Panc1 (cell line): ENCODE measurements around the gene CACNA1C. TPM values are rescaled to one million over a fixed set of nuclear protein-coding genes. Genes with fewer than 3 reads are reported as not detected.

Experiments
- ATAC-seq: fragments of 200-7000 bp; cut with Tn5 transposase; 2 replicates; pipeline ENCODE4 v1.9.1; 2020; ENCODE audit warnings: mild to moderate bottlenecking, moderate library complexity
- BruUV-seq: library from RNA; stranded (reverse); fragments of 400-500 nt; replicated peaks from 2 replicates; lab custom pipeline; 2021; lab: Mats Ljungman, UMichigan
- CTCF ChIA-PET: fragments of 300-600 bp; sonication (Branson Sonifier 250); formaldehyde crosslinking; loops from one replicate; lab custom pipeline; 2022; ENCODE audit warnings: antibody characterized with exemption; lab: Charles Lee
- POLR2A ChIA-PET: fragments of 300-600 bp; sonication (Branson Sonifier 250); formaldehyde crosslinking; loops from one replicate; lab custom pipeline; 2022; ENCODE audit warnings: antibody characterized with exemption; lab: Charles Lee
- DNase-seq: peaks from one replicate; pipeline ENCODE4 v3.0.0-alpha.2; 2010; ENCODE audit warnings: low read depth, low spot score
- H3K27ac ChIP-seq: 2 replicates; pipeline ENCODE4 v1.5.1; 2011; ENCODE audit warnings: mild to moderate bottlenecking, low read length, inconsistent platforms
- H3K27me3 ChIP-seq: fragments of 200-500 bp; sonication (Bioruptor generic); 2 replicates; pipeline ENCODE4 v1.6.0; 2014; ENCODE audit warnings: low read length, inconsistent platforms; ENCODE audit not compliant: control insufficient read depth, insufficient read depth
- H3K36me3 ChIP-seq: fragments of 200-500 bp; sonication (Bioruptor generic); 2 replicates; pipeline ENCODE4 v1.5.1; 2014; ENCODE audit warnings: inconsistent platforms, mild to moderate bottlenecking, low read length, moderate library complexity; ENCODE audit not compliant: control insufficient read depth, insufficient read depth
- H3K4me1 ChIP-seq: 2 replicates; pipeline ENCODE4 v1.5.1; 2011; ENCODE audit warnings: inconsistent platforms, mild to moderate bottlenecking, low read length, moderate library complexity; ENCODE audit not compliant: control insufficient read depth, insufficient read depth
- H3K4me3 ChIP-seq, 2 experiments: 2 replicates each; pipeline ENCODE4 v1.5.1; 2011 to 2012; ENCODE audit warnings: low read depth in 2 of 2, low read length in 2 of 2, mild to moderate bottlenecking in 2 of 2, inconsistent platforms in 1 of 2, moderate library complexity in 1 of 2
- H3K9me3 ChIP-seq: fragments of 200-500 bp; sonication (Bioruptor generic); 2 replicates; pipeline ENCODE4 v1.5.1; 2014; ENCODE audit warnings: low read depth, mild to moderate bottlenecking, inconsistent platforms, low read length, moderate library complexity; ENCODE audit not compliant: control insufficient read depth, insufficient read depth
- CTCF ChIP-seq: fragments of 450-650 bp; IDR thresholded peaks from 2 replicates; pipeline ENCODE4 v1.5.1; 2017; ENCODE audit warnings: mild to moderate bottlenecking
- POLR2AphosphoS5 ChIP-seq: IDR thresholded peaks from 2 replicates; pipeline ENCODE4 v1.6.1; 2012; ENCODE audit warnings: mild to moderate bottlenecking, low read depth, low read length, moderate library complexity
- REST ChIP-seq, 2 experiments: IDR thresholded peaks; 2 replicates each; pipeline ENCODE4 v1.6.1; 2011 to 2012; ENCODE audit warnings: low read depth in 2 of 2, control low read depth in 1 of 2, low read length in 1 of 2, mild to moderate bottlenecking in 1 of 2, moderate library complexity in 1 of 2; ENCODE audit not compliant: insufficient read depth in 1 of 2
- SIN3A ChIP-seq: IDR thresholded peaks from 2 replicates; pipeline ENCODE4 v1.6.1; 2012; ENCODE audit warnings: low read depth, mild to moderate bottlenecking, low read length, moderate library complexity, borderline replicate concordance; ENCODE audit not compliant: insufficient read depth
- TCF7L2 ChIP-seq: IDR thresholded peaks from 2 replicates; pipeline ENCODE4 v1.6.1; 2011; ENCODE audit warnings: mild to moderate bottlenecking, low read depth, low read length, inconsistent platforms
- in situ Hi-C: cut with HindIII; loops from 2 replicates; pipeline ENCODE4 v1.10.0; 2016; ENCODE audit warnings: low sequenced_read_pairs, low pct_unique_long_range_greater_than_20kb
- intact Hi-C: fragments of 100-400 bp; cut with micrococcal nuclease; formaldehyde crosslinking; loops from one replicate; pipeline ENCODE4 v1.10.0; 2022; ENCODE audit not compliant: unreplicated experiment
- total RNA-seq: library from RNA; stranded (reverse); gene quantifications from one replicate; pipeline ENCODE4 v1.2.1, GENCODE V29; 2021; ENCODE audit not compliant: unreplicated experiment

The CACNA1C gene
- total RNA-seq, 1 experiment from 2014 or later, result 0.03 TPM

- H3K36me3 ChIP-seq, result no peaks in the 10 kb centered on the region
- ATAC-seq (no peak), DNase-seq (no peak)
- no peak overlapping the region for H3K4me3 ChIP-seq
- H3K27me3 ChIP-seq, result no peaks in the 10 kb centered on the region; the same call in 1 of the 2 replicates
- CTCF ChIA-PET, result no interaction called here
- in situ Hi-C loops (no loop called here), intact Hi-C loops (no loop called here)
- no peak for TF ChIP-seq CTCF
- H3K4me1 ChIP-seq, result no peaks in the 10 kb centered on the region
- POLR2A ChIA-PET, result no interaction called here
- no peak overlapping the region for H3K27ac ChIP-seq
- BruUV-seq, result no TSS peak
- H3K9me3 ChIP-seq, result no peaks in the 10 kb centered on the region
These were observed 354.1 kb downstream of the CACNA1C start for GRCh38 chr12:2406903-2407302.

- ATAC-seq, result no peak
- H3K27me3 ChIP-seq, result no peaks in the 10 kb centered on the region; the same call in 1 of the 2 replicates
- no peaks in the 10 kb centered on the region for H3K4me1 ChIP-seq
- no TSS peak for BruUV-seq
- CTCF ChIA-PET, result no interaction called here
- TF ChIP-seq POLR2AphosphoS5 (no peak), TCF7L2 (no peak), REST (IDR thresholded peaks at IDR 0.05; ENCODE audit: insufficient read depth in 1 of 2, low read depth in 2 of 2, low read length in 1 of 2) (no peak), SIN3A (no peak)
- DNase-seq, result no peak
- intact Hi-C loops (no loop called here), in situ Hi-C loops (no loop called here)
- H3K9me3 ChIP-seq, result no peaks in the 10 kb centered on the region
- no peak overlapping the region for H3K4me3 ChIP-seq
- no peak overlapping the region for H3K27ac ChIP-seq
- H3K36me3 ChIP-seq, result no peaks in the 10 kb centered on the region
- POLR2A ChIA-PET, result no interaction called here
These were observed 355.5 kb downstream of the CACNA1C start for GRCh38 chr12:2408262-2408661.

- H3K9me3 ChIP-seq, result no peaks in the 10 kb centered on the region
These were observed 357.0 kb downstream of the CACNA1C start for GRCh38 chr12:2409656-2410265.

More at GRCh38 chr12:2409656-2410265, 357.0 kb downstream of the CACNA1C start:
- Histone ChIP-seq H3K27me3 (no peaks in the 10 kb centered on the region; the same call in 1 of the 2 replicates), H3K27ac (no peak overlapping the region), H3K36me3 (no peaks in the 10 kb centered on the region), H3K4me3 (no peak overlapping the region), H3K4me1 (no peaks in the 10 kb centered on the region)
- CTCF ChIA-PET, result no interaction called here
- BruUV-seq, result no TSS peak
- POLR2A ChIA-PET, result interaction anchor here (0.5 kb wide), 1 partner anchor 17 kb away, joined by 5 read pairs; no protein-coding TSS in a partner anchor
- intact Hi-C loops (no loop called here), in situ Hi-C loops (no loop called here)
- TF ChIP-seq POLR2AphosphoS5, result no peak
- no peak for TF ChIP-seq SIN3A
- no peak for TF ChIP-seq CTCF
- TF ChIP-seq REST (IDR thresholded peaks at IDR 0.05; ENCODE audit: insufficient read depth in 1 of 2, low read depth in 2 of 2, low read length in 1 of 2), result no peak
- no peak for TF ChIP-seq TCF7L2
- no peak for ATAC-seq
- no peak for DNase-seq
